Testis (tissue), 2 donors: ENCODE measurements around the gene HK1.

Source experiments
- CTCF ChIP-seq, 3 experiments: fragments of 450-650 bp in 2 of 3; fragments of 200-600 bp in 1 of 3; sonication (generic) in 1 of 3; IDR thresholded peaks; one replicate each; pipeline ENCODE4 v1.5.1; 2016 to 2019; ENCODE audit warnings: antibody characterized with exemption in 3 of 3, mild to moderate bottlenecking in 2 of 3, moderate library complexity in 1 of 3
- POLR2A ChIP-seq: fragments of 450-650 bp; IDR thresholded peaks from one replicate; pipeline ENCODE4 v1.6.1; 2017; ENCODE audit warnings: antibody characterized with exemption, mild to moderate bottlenecking, moderate library complexity

GRCh38 chr10:69421611-69422308, 143.5 kb downstream of the HK1 start:
- TF ChIP-seq CTCF (IDR thresholded peaks at IDR 0.05): no peak
- no peak for TF ChIP-seq POLR2A
